Measurements from ENCODE around the gene APRT. TPM values are rescaled to one million over a fixed set of nuclear protein-coding genes. Genes with fewer than 3 reads are reported as not detected.

The APRT gene
- total and polyA plus RNA-seq, 10 of the 15 experiments (the other 5 are each of a cell fraction or from before 2014, with no cell fraction given), result 30.6 to 495 (median 166) TPM

GRCh38 chr16:88836791-88837190 is 25.1 kb upstream of the APRT start:
- Histone ChIP-seq H3K27ac (ENCODE audit: control insufficient read depth, insufficient read depth) (no peak overlapping the region), H3K4me3 (no peak overlapping the region), H3K9ac (ENCODE audit: control insufficient read depth, insufficient read depth, low read length) (no peak overlapping the region), H3K27me3 (replicated peaks in 1 of 2; ENCODE audit: control insufficient read depth in 2 of 2, insufficient read depth in 2 of 2, low read length in 1 of 2) (no peaks in the 10 kb centered on the region), H3K4me1 (ENCODE audit: control insufficient read depth, insufficient read depth, low read length) (no peaks in the 10 kb centered on the region), H3K36me3 (ENCODE audit: control insufficient read depth in 2 of 2, insufficient read depth in 2 of 2, low read length in 1 of 2) (no peaks in the 10 kb centered on the region; a peak in 1 of 4 replicates), H3K79me2 (ENCODE audit: control insufficient read depth, insufficient read depth, low read length) (no peaks in the 10 kb centered on the region), H3K4me2 (ENCODE audit: control insufficient read depth, insufficient read depth) (no peak overlapping the region), H2AFZ (ENCODE audit: control insufficient read depth, low read depth, low read length) (no peak overlapping the region), H3K9me3 (replicated peaks; ENCODE audit: control insufficient read depth, insufficient read depth, low read length) (no peaks in the 10 kb centered on the region), H4K20me1 (ENCODE audit: control insufficient read depth, insufficient read depth) (no peaks in the 10 kb centered on the region)
- FAIRE-seq, result no peak
- no peak for ATAC-seq
- no peak for DNase-seq (ENCODE audit: low read depth, low spot score)
- intact Hi-C loops (cut with micrococcal nuclease; ENCODE audit: unreplicated experiment), result no loop called here
- no TSS peak for BruUV-seq (replicated peaks)
- in situ Hi-C loops (cut with MboI), result no loop called here
- POLR2A ChIA-PET, result no interaction called here
- RAD21 ChIA-PET (ENCODE audit: unreplicated experiment), result no interaction called here
- CTCF ChIA-PET, result no interaction called here
- 57% methylated on average over 17 of the region's 17 CpGs for WGBS (ENCODE audit: insufficient coverage, insufficient replicate concordance, low lambda C conversion rate, missing lambda C conversion rate)
- SMC1A ChIA-PET (ENCODE audit: uncharacterized antibody, unreplicated experiment), result no interaction called here
- TF ChIP-seq POU2F2 (IDR thresholded peaks at IDR 0.05; ENCODE audit: borderline replicate concordance, low read depth, low read length) (no peak), RBBP5 (conservative IDR thresholded peaks at IDR 0.05) (no peak), MEF2B (IDR thresholded peaks at IDR 0.05; ENCODE audit: partially characterized antibody, poor library complexity, severe bottlenecking) (no peak), HDAC6 (IDR thresholded peaks at IDR 0.05; ENCODE audit: unreplicated experiment) (no peak), MYC (IDR thresholded peaks at IDR 0.05; ENCODE audit: insufficient read depth, insufficient read length, insufficient replicate concordance, low read length, severe bottlenecking) (no peak)

- Histone ChIP-seq H3K9me3 (replicated peaks; ENCODE audit: control insufficient read depth, insufficient read depth, low read length) (no peaks in the 10 kb centered on the region), H3K4me2 (ENCODE audit: control insufficient read depth, insufficient read depth) (no peak overlapping the region), H3K9ac (ENCODE audit: control insufficient read depth, insufficient read depth, low read length) (no peak overlapping the region), H3K27me3 (replicated peaks in 1 of 2; ENCODE audit: control insufficient read depth in 2 of 2, insufficient read depth in 2 of 2, low read length in 1 of 2) (no peaks in the 10 kb centered on the region), H3K36me3 (ENCODE audit: control insufficient read depth in 2 of 2, insufficient read depth in 2 of 2, low read length in 1 of 2) (no peaks in the 10 kb centered on the region; a peak in 1 of 4 replicates), H3K4me1 (ENCODE audit: control insufficient read depth, insufficient read depth, low read length) (no peaks in the 10 kb centered on the region), H2AFZ (ENCODE audit: control insufficient read depth, low read depth, low read length) (no peak overlapping the region), H3K4me3 (no peak overlapping the region), H4K20me1 (ENCODE audit: control insufficient read depth, insufficient read depth) (no peaks in the 10 kb centered on the region), H3K27ac (ENCODE audit: control insufficient read depth, insufficient read depth) (no peak overlapping the region), H3K79me2 (ENCODE audit: control insufficient read depth, insufficient read depth, low read length) (no peaks in the 10 kb centered on the region)
- 28% methylated on average over 26 of the region's 33 CpGs for WGBS (ENCODE audit: insufficient coverage, insufficient replicate concordance, low lambda C conversion rate, missing lambda C conversion rate)
- no TSS peak for BruUV-seq (replicated peaks)
- ChIA-PET POLR2A (no interaction called here), CTCF (no interaction called here), SMC1A (ENCODE audit: uncharacterized antibody, unreplicated experiment) (no interaction called here), RAD21 (ENCODE audit: unreplicated experiment) (no interaction called here)
- no peak for FAIRE-seq
- no peak for DNase-seq (ENCODE audit: low read depth, low spot score)
- intact Hi-C loops (cut with micrococcal nuclease; ENCODE audit: unreplicated experiment), result no loop called here
- TF ChIP-seq POLR2A (IDR thresholded peaks at IDR 0.05; ENCODE audit: low read depth, low read length), result peak; percentile 40; the same call in 1 of the 2 replicates
- no peak for TF ChIP-seq LARP7 (IDR thresholded peaks at IDR 0.05)
- TF ChIP-seq PRDM15 (CRISPR knock-in tag; IDR thresholded peaks at IDR 0.05), result no peak
- in situ Hi-C loops (cut with MboI), result no loop called here
- ATAC-seq, result no peak
Measured at GRCh38 chr16:88835818-88836217, 24.1 kb upstream of the APRT start.

Data from GM12878 (cell line).